GM18907 (cell line): ENCODE measurements around the gene DEPP1.

Source experiments
- ATAC-seq: cut with Tn5 transposase; IDR thresholded peaks from one replicate; pipeline ENCODE4 v1.9.1; 2021; ENCODE audit warnings: mild to moderate bottlenecking, moderate library complexity; ENCODE audit not compliant: unreplicated experiment

DEPP1 gene

GRCh38 chr10:44980309-44981171 is 1.9 kb upstream of the DEPP1 start:
- no peak for ATAC-seq

- no peak for ATAC-seq
Observed at GRCh38 chr10:44979281-44980191, 927 bp upstream of the DEPP1 start.

GRCh38 chr10:44978213-44978569 is 418 bp downstream of the DEPP1 start:
- no peak for ATAC-seq

GRCh38 chr10:44977287-44978212 is 1.1 kb downstream of the DEPP1 start:
- ATAC-seq, result no peak

- no peak for ATAC-seq
Observed at GRCh38 chr10:44976352-44977198, 2.0 kb downstream of the DEPP1 start.

GRCh38 chr10:44975431-44976331 is 2.9 kb downstream of the DEPP1 start:
- ATAC-seq, result no peak

GRCh38 chr10:44974628-44975430 is 3.8 kb downstream of the DEPP1 start:
- peak; percentile 64 for ATAC-seq

GRCh38 chr10:44974082-44974627 is 4.5 kb downstream of the DEPP1 start:
- ATAC-seq, result no peak

- ATAC-seq, result peak; percentile 32
Observed at GRCh38 chr10:44973323-44974081, 5.1 kb downstream of the DEPP1 start.

- no peak for ATAC-seq
Observed at GRCh38 chr10:44972874-44973306, 5.7 kb downstream of the DEPP1 start.

GRCh38 chr10:44971935-44972757 is 6.5 kb downstream of the DEPP1 start:
- no peak for ATAC-seq

GRCh38 chr10:44971434-44971833 is 7.2 kb downstream of the DEPP1 start:
- no peak for ATAC-seq

GRCh38 chr10:44970812-44971395 is 7.7 kb downstream of the DEPP1 start:
- no peak for ATAC-seq

- ATAC-seq, result no peak
Observed at GRCh38 chr10:44969854-44970253, 8.8 kb downstream of the DEPP1 start.

GRCh38 chr10:44968500-44969400 is 9.9 kb downstream of the DEPP1 start:
- ATAC-seq, result no peak
